ENCODE data around the gene STIM2. TPM values are rescaled to one million over a fixed set of nuclear protein-coding genes. Genes with fewer than 3 reads are reported as not detected.

STIM2 gene
- total RNA-seq, 1 experiment from 2014 or later = 23.9 TPM

- POLR2A ChIA-PET = no interaction called here
- no peak overlapping the region for H3K27ac ChIP-seq (ENCODE audit: low read length)
- ATAC-seq (no peak), DNase-seq (ENCODE audit: low read depth, low spot score) (no peak)
- intact Hi-C loops (cut with micrococcal nuclease; ENCODE audit: unreplicated experiment) (loop anchor here (5.0 kb wide), 1 partner anchor 147 kb away; no protein-coding TSS in a partner anchor), in situ Hi-C loops (cut with HindIII; ENCODE audit: low pct_unique_long_range_greater_than_20kb, low sequenced_read_pairs) (no loop called here)
- H3K4me1 ChIP-seq (ENCODE audit: control insufficient read depth, insufficient read depth, low read length) = peaks cover 6% of the 10 kb centered on the region; the same call in 1 of the 2 replicates
- no TSS peak for BruUV-seq (replicated peaks)
- no peak overlapping the region for H3K4me3 ChIP-seq (ENCODE audit: low read depth in 2 of 2, low read length in 2 of 2)
- H3K9me3 ChIP-seq (ENCODE audit: control insufficient read depth, insufficient read depth, low read depth, low read length) = no peaks in the 10 kb centered on the region
- CTCF ChIA-PET = no interaction called here
- H3K36me3 ChIP-seq (ENCODE audit: control insufficient read depth, insufficient read depth, low read length) = no peaks in the 10 kb centered on the region; the same call in 1 of the 2 replicates
- H3K27me3 ChIP-seq (ENCODE audit: control insufficient read depth, insufficient read depth, low read length) = no peaks in the 10 kb centered on the region
- TF ChIP-seq TCF7L2 (IDR thresholded peaks at IDR 0.05; ENCODE audit: low read depth, low read length) = no peak
- no peak for TF ChIP-seq POLR2AphosphoS5 (IDR thresholded peaks at IDR 0.05; ENCODE audit: low read depth, low read length)
- TF ChIP-seq REST (IDR thresholded peaks at IDR 0.05; ENCODE audit: insufficient read depth in 1 of 2, low read depth in 2 of 2, low read length in 1 of 2) = no peak
- no peak for TF ChIP-seq SIN3A (IDR thresholded peaks at IDR 0.05; ENCODE audit: borderline replicate concordance, insufficient read depth, low read depth, low read length)
- no peak for TF ChIP-seq CTCF (IDR thresholded peaks at IDR 0.05)
Observed at GRCh38 chr4:26864899-26865298, 4.3 kb downstream of the STIM2 start.

- CTCF ChIA-PET = no interaction called here
Observed at GRCh38 chr4:26866203-26866602, 5.6 kb downstream of the STIM2 start.

More at GRCh38 chr4:26866203-26866602, 5.6 kb downstream of the STIM2 start:
- intact Hi-C loops (cut with micrococcal nuclease; ENCODE audit: unreplicated experiment) = no loop called here
- Histone ChIP-seq H3K36me3 (ENCODE audit: control insufficient read depth, insufficient read depth, low read length) (no peaks in the 10 kb centered on the region; the same call in 1 of the 2 replicates), H3K4me3 (ENCODE audit: low read depth in 2 of 2, low read length in 2 of 2) (no peak overlapping the region), H3K4me1 (ENCODE audit: control insufficient read depth, insufficient read depth, low read length) (peaks cover 6% of the 10 kb centered on the region; the same call in 1 of the 2 replicates), H3K9me3 (ENCODE audit: control insufficient read depth, insufficient read depth, low read depth, low read length) (no peaks in the 10 kb centered on the region), H3K27me3 (ENCODE audit: control insufficient read depth, insufficient read depth, low read length) (no peaks in the 10 kb centered on the region), H3K27ac (ENCODE audit: low read length) (no peak overlapping the region)
- in situ Hi-C loops (cut with HindIII; ENCODE audit: low pct_unique_long_range_greater_than_20kb, low sequenced_read_pairs) = no loop called here
- no peak for DNase-seq (ENCODE audit: low read depth, low spot score)
- TF ChIP-seq REST (IDR thresholded peaks at IDR 0.05; ENCODE audit: insufficient read depth in 1 of 2, low read depth in 2 of 2, low read length in 1 of 2) (no peak), POLR2AphosphoS5 (IDR thresholded peaks at IDR 0.05; ENCODE audit: low read depth, low read length) (no peak), SIN3A (IDR thresholded peaks at IDR 0.05; ENCODE audit: borderline replicate concordance, insufficient read depth, low read depth, low read length) (no peak), CTCF (IDR thresholded peaks at IDR 0.05) (no peak), TCF7L2 (IDR thresholded peaks at IDR 0.05; ENCODE audit: low read depth, low read length) (no peak)
- BruUV-seq (replicated peaks) = no TSS peak
- POLR2A ChIA-PET = no interaction called here
- ATAC-seq = no peak

All from Panc1 (cell line).